SU-DHL-6 (cell line): ENCODE data around the gene IL13RA1.

Source experiments
- H2AFZ ChIP-seq: fragments of 200-600 bp; sonication (generic); 2 replicates; pipeline ENCODE4 v1.6.1; 2014; ENCODE audit warnings: low read depth, mild to moderate bottlenecking, moderate library complexity, mixed read lengths, antibody characterized with exemption, low read length; ENCODE audit not compliant: severe bottlenecking
- H3F3A ChIP-seq: fragments of 200-600 bp; shearing (Covaris generic); 2 replicates; pipeline ENCODE4 v1.6.0; 2016; ENCODE audit warnings: antibody characterized with exemption, mild to moderate bottlenecking; ENCODE audit not compliant: insufficient read depth
- H3K27ac ChIP-seq: fragments of 200-600 bp; sonication (generic); 2 replicates; pipeline ENCODE4 v1.5.1; 2016; ENCODE audit warnings: low read depth, mild to moderate bottlenecking, low read length, moderate library complexity, mixed read lengths
- H3K27me3 ChIP-seq: fragments of 200-600 bp; sonication (generic), shearing (Covaris generic); 2 replicates; pipeline ENCODE4 v1.6.0; 2014; ENCODE audit warnings: mild to moderate bottlenecking, low read length
- H3K36me3 ChIP-seq: fragments of 200-600 bp; sonication (generic); 2 replicates; pipeline ENCODE4 v1.6.1; 2014; ENCODE audit warnings: mild to moderate bottlenecking, low read length, mixed read lengths
- H3K4me2 ChIP-seq: fragments of 300-600, 200-600 bp; shearing (Covaris generic), sonication (generic); 2 replicates; pipeline ENCODE4 v1.6.0; 2014; ENCODE audit warnings: low read length, low read depth, mild to moderate bottlenecking; ENCODE audit not compliant: poor library complexity, severe bottlenecking
- H3K4me3 ChIP-seq: fragments of 200-600 bp; sonication (generic); 2 replicates; pipeline ENCODE4 v1.5.1; 2014; ENCODE audit warnings: antibody characterized with exemption, low read length, mild to moderate bottlenecking, mixed read lengths; ENCODE audit not compliant: insufficient read depth, poor library complexity, severe bottlenecking
- H3K79me2 ChIP-seq: fragments of 200-600 bp; sonication (generic); 2 replicates; pipeline ENCODE4 v1.6.1; 2014; ENCODE audit warnings: mild to moderate bottlenecking, low read length, moderate library complexity; ENCODE audit not compliant: insufficient read depth
- H3K9ac ChIP-seq: fragments of 200-600 bp; sonication (generic); 2 replicates; pipeline ENCODE4 v1.7.0; 2014; ENCODE audit warnings: mild to moderate bottlenecking, low read length
- H3K9me2 ChIP-seq: fragments of 200-600 bp; sonication (generic); replicated peaks from 2 replicates; pipeline ENCODE4 v1.6.1; 2014; ENCODE audit warnings: low read length; ENCODE audit not compliant: insufficient read depth
- H3K9me3 ChIP-seq: fragments of 200-600 bp; sonication (generic); 2 replicates; pipeline ENCODE4 v1.6.1; 2014; ENCODE audit warnings: low read length, mixed read lengths; ENCODE audit not compliant: insufficient read depth
- H4K20me1 ChIP-seq: fragments of 200-600 bp; sonication (generic); 2 replicates; pipeline ENCODE4 v1.6.1; 2014; ENCODE audit warnings: low read depth, mild to moderate bottlenecking, antibody characterized with exemption, low read length, moderate library complexity, mixed read lengths
- EZH2phosphoT487 ChIP-seq: fragments of 200-600 bp; sonication (generic), shearing (Covaris generic); conservative IDR thresholded peaks from 2 replicates; pipeline ENCODE4 v1.6.1; 2018; ENCODE audit warnings: mild to moderate bottlenecking, antibody characterized with exemption, low read length, moderate library complexity, mixed read lengths
- TF ChIP-seq, protein P1 (sequence below): fragments of 200-600 bp; sonication (generic); IDR thresholded peaks from one replicate; pipeline ENCODE4 v1.5.1; 2017; ENCODE audit warnings: antibody characterized with exemption, mild to moderate bottlenecking, low read length, moderate library complexity; ENCODE audit not compliant: insufficient read depth, poor library complexity, severe bottlenecking

IL13RA1 gene

DNA sequence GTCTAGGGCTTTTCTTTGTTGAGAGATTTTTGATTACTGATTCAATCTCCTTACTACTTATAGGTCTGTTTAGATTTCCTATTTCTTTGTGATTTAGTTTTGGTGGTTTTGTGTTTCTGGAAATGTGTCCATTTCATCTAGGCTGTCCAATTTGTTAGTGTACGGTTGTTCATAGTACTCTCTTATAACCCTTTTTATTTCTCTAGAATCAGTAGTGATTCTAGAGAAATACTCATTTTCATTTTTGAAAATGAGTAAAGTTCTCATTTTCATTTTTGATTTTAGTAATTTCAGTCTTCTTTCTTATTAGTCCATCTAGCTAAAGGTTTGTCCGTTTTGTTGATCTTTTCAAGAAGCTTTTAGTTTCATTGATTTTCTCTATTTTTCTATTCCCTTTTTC lies 7.5 kb downstream of the IL13RA1 start:
- Histone ChIP-seq H3K27ac (no peak overlapping the region), H3K9ac (no peak overlapping the region)

DNA sequence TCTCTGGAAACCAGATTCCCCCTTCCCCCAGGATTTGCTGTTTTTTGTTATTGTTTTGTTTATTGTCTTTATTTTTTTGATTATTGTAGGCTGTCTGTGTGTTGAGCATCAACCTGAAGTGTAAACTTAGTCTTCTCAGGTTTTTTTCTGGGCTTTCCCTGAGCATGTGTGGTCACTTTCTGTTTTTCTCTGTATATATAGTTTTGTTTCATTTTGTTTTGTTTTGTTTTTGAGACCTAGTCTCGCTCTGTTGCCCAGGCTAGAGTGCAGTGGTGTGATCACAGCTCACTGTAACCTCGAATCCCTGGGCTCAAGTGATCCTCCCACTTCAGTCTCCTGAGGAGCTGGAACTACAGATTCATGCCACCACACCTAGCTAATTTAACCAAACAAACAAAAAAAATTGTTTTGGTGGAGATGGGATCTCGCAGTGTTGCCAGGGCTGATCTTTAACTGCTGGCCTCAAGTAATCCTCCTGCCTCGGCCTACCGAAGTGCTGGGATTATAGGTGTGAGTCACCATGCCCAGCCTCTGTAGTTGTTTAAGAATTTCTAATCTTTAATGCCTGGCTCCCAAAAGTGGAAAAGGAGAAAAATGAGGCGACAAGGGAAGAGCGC lies 9.1 kb downstream of the IL13RA1 start:
- no peaks in the 10 kb centered on the region for H3K9me3 ChIP-seq
- H3K36me3 ChIP-seq, result no peaks in the 10 kb centered on the region
- H3K27ac ChIP-seq, result no peak overlapping the region
- H3K4me2 ChIP-seq, result no peak overlapping the region
- no peaks in the 10 kb centered on the region for H3K27me3 ChIP-seq
- H4K20me1 ChIP-seq, result no peaks in the 10 kb centered on the region
- H3F3A ChIP-seq, result no peaks in the 10 kb centered on the region
- no peak overlapping the region for H2AFZ ChIP-seq
- TF ChIP-seq, protein P1, sequence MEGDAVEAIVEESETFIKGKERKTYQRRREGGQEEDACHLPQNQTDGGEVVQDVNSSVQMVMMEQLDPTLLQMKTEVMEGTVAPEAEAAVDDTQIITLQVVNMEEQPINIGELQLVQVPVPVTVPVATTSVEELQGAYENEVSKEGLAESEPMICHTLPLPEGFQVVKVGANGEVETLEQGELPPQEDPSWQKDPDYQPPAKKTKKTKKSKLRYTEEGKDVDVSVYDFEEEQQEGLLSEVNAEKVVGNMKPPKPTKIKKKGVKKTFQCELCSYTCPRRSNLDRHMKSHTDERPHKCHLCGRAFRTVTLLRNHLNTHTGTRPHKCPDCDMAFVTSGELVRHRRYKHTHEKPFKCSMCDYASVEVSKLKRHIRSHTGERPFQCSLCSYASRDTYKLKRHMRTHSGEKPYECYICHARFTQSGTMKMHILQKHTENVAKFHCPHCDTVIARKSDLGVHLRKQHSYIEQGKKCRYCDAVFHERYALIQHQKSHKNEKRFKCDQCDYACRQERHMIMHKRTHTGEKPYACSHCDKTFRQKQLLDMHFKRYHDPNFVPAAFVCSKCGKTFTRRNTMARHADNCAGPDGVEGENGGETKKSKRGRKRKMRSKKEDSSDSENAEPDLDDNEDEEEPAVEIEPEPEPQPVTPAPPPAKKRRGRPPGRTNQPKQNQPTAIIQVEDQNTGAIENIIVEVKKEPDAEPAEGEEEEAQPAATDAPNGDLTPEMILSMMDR, result no peak
- TF ChIP-seq EZH2phosphoT487, result no peak
- H3K9ac ChIP-seq, result no peak overlapping the region
- H3K9me2 ChIP-seq, result no peaks in the 10 kb centered on the region
- no peaks in the 10 kb centered on the region for H3K79me2 ChIP-seq
- H3K4me3 ChIP-seq, result no peak overlapping the region

More for the DNA sequence above, 7.5 kb downstream of the IL13RA1 start:
- Histone ChIP-seq H3K4me2 (no peak overlapping the region), H2AFZ (no peak overlapping the region), H3K9me2 (no peaks in the 10 kb centered on the region), H4K20me1 (no peaks in the 10 kb centered on the region), H3K9me3 (no peaks in the 10 kb centered on the region), H3K79me2 (no peaks in the 10 kb centered on the region), H3K27me3 (no peaks in the 10 kb centered on the region), H3F3A (no peaks in the 10 kb centered on the region), H3K36me3 (no peaks in the 10 kb centered on the region), H3K4me3 (no peak overlapping the region)
- no peak for TF ChIP-seq EZH2phosphoT487
- TF ChIP-seq, protein P1, result no peak

DNA sequence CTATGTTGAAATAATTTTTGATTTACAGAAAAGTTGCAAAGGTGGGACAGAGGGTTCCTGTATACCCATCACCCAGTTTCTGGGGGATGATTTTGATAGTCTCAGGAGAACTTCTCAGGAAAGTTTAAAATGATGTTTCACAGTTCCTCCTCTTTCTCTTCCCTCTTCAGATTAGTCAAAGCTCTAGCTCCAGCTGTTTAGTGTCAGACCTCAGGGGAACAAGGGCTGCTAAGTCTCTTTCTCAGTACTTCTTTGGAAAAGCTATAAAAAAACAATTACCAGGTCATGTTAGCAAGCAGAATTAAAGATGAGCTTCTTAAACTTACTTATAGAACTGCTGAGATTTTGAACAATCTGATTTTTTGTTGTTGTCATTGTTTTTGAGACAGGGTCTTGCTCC lies 12.2 kb downstream of the IL13RA1 start:
- no peaks in the 10 kb centered on the region for H3F3A ChIP-seq

More for the DNA sequence above, 12.2 kb downstream of the IL13RA1 start:
- H4K20me1 ChIP-seq, result no peaks in the 10 kb centered on the region
- H3K79me2 ChIP-seq, result no peaks in the 10 kb centered on the region
- no peaks in the 10 kb centered on the region for H3K9me2 ChIP-seq
- no peak overlapping the region for H3K9ac ChIP-seq
- H3K4me2 ChIP-seq, result no peak overlapping the region
- H3K36me3 ChIP-seq, result no peaks in the 10 kb centered on the region
- no peaks in the 10 kb centered on the region for H3K27me3 ChIP-seq
- no peak overlapping the region for H3K27ac ChIP-seq
- H3K9me3 ChIP-seq, result no peaks in the 10 kb centered on the region
- no peak overlapping the region for H2AFZ ChIP-seq
- H3K4me3 ChIP-seq, result no peak overlapping the region
- TF ChIP-seq EZH2phosphoT487, result no peak
- TF ChIP-seq, protein P1, result no peak
